WERI-Rb-1 (cell line): ENCODE results near the gene PROX2.

ENCODE experiments used
- DNase-seq: peaks from one replicate; pipeline ENCODE4 v3.0.0-alpha.2; 2020
- H3K27ac ChIP-seq: fragments of 250-450 bp; sonication (Bioruptor Pico); 2 replicates; pipeline ENCODE4 v1.5.1; 2020; ENCODE audit warnings: mild to moderate bottlenecking, moderate library complexity
- H3K27me3 ChIP-seq: fragments of 250-450 bp; sonication (Bioruptor Pico); 2 replicates; pipeline ENCODE4 v1.5.1; 2021; ENCODE audit warnings: mild to moderate bottlenecking, low read depth, moderate library complexity; ENCODE audit not compliant: insufficient read depth, severe bottlenecking
- H3K36me3 ChIP-seq: fragments of 250-450 bp; sonication (Bioruptor Pico); 2 replicates; pipeline ENCODE4 v1.5.1; 2020; ENCODE audit warnings: mild to moderate bottlenecking, moderate library complexity
- H3K4me3 ChIP-seq: 2 replicates; pipeline ENCODE4 v1.5.1; 2011; ENCODE audit warnings: low read depth, mild to moderate bottlenecking, control low read depth, low read length
- H3K9me3 ChIP-seq: fragments of 250-450 bp; sonication (Bioruptor Pico); 2 replicates; pipeline ENCODE4 v1.5.1; 2021; ENCODE audit warnings: mild to moderate bottlenecking, moderate library complexity; ENCODE audit not compliant: severe bottlenecking
- TF ChIP-seq, protein P1 (sequence below): IDR thresholded peaks from 2 replicates; pipeline ENCODE4 v1.5.1; 2011; ENCODE audit warnings: low read depth, mild to moderate bottlenecking, control low read depth, inconsistent platforms, low read length

The PROX2 gene

GRCh38 chr14:74890262-74890661 lies 14.3 kb upstream of the PROX2 start:
- no peak overlapping the region for H3K27ac ChIP-seq
- H3K27me3 ChIP-seq = no peaks in the 10 kb centered on the region
- peaks cover 82% of the 10 kb centered on the region for H3K36me3 ChIP-seq
- no peak overlapping the region for H3K4me3 ChIP-seq
- DNase-seq = no peak
- H3K9me3 ChIP-seq = no peaks in the 10 kb centered on the region
- TF ChIP-seq, protein P1, sequence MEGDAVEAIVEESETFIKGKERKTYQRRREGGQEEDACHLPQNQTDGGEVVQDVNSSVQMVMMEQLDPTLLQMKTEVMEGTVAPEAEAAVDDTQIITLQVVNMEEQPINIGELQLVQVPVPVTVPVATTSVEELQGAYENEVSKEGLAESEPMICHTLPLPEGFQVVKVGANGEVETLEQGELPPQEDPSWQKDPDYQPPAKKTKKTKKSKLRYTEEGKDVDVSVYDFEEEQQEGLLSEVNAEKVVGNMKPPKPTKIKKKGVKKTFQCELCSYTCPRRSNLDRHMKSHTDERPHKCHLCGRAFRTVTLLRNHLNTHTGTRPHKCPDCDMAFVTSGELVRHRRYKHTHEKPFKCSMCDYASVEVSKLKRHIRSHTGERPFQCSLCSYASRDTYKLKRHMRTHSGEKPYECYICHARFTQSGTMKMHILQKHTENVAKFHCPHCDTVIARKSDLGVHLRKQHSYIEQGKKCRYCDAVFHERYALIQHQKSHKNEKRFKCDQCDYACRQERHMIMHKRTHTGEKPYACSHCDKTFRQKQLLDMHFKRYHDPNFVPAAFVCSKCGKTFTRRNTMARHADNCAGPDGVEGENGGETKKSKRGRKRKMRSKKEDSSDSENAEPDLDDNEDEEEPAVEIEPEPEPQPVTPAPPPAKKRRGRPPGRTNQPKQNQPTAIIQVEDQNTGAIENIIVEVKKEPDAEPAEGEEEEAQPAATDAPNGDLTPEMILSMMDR = no peak

GRCh38 chr14:74888164-74889158 lies 12.5 kb upstream of the PROX2 start:
- H3K27ac ChIP-seq = peak overlapping the region; percentile 21; the same call in 1 of the 2 replicates

GRCh38 chr14:74886001-74886400 lies 10.1 kb upstream of the PROX2 start:
- H3K9me3 ChIP-seq = no peaks in the 10 kb centered on the region
- TF ChIP-seq, protein P1 = no peak
- no peak overlapping the region for H3K4me3 ChIP-seq
- H3K27me3 ChIP-seq = no peaks in the 10 kb centered on the region
- DNase-seq = no peak
- no peak overlapping the region for H3K27ac ChIP-seq
- peaks cover 53% of the 10 kb centered on the region for H3K36me3 ChIP-seq

More at GRCh38 chr14:74888164-74889158, 12.5 kb upstream of the PROX2 start:
- peak; percentile 54 for DNase-seq
- peaks cover 74% of the 10 kb centered on the region for H3K36me3 ChIP-seq
- TF ChIP-seq, protein P1 = no peak
- H3K27me3 ChIP-seq = no peaks in the 10 kb centered on the region
- H3K9me3 ChIP-seq = no peaks in the 10 kb centered on the region
- no peak overlapping the region for H3K4me3 ChIP-seq

DNA sequence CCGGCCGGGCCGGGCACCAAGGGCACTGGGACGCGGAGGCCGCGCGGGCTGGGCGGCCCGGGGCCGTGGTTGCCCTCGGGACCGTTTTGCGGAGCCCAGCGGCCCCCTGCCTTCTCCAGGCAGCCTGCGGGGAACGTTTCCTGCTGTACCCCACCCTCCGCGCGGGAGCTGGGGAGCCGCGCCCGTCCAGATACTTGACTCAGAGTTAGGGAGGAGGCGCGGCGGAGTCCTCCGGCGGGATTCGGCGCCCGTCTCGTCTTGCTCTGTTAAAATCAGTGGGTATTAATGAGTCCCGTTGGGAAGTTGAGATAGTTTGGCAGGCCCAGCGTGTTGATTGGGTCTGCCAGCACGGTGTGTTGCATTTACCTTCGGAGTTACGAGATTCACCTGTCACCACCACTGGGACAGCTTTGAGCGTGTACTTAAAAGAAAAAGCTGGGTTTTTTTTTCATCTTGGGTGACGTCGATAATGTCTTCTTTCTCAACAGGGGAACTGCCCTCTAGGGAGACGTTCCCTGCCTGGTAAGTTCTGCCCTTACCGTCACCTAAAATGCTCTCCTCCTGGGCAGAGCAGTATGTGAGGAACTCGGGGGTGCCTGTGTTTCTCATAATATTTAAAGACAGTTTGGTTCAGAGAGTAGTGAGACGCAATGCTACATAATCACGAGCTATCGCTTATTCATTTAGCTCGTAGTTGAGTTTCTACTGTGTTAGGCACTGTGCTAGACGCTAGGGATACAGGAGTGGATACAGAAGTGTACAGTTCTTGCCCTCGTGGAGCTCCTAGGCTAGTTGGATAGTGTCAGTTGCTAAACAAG lies 6.4 kb upstream of the PROX2 start:
- no peaks in the 10 kb centered on the region for H3K27me3 ChIP-seq
- peak overlapping the region; percentile 84 for H3K4me3 ChIP-seq
- TF ChIP-seq, protein P1 = no peak
- no peaks in the 10 kb centered on the region for H3K9me3 ChIP-seq
- peaks cover 30% of the 10 kb centered on the region for H3K36me3 ChIP-seq
- H3K27ac ChIP-seq = peak overlapping the region; percentile 74
- DNase-seq = no peak

- peak; percentile 87 for DNase-seq
- Histone ChIP-seq H3K9me3 (no peaks in the 10 kb centered on the region), H3K27me3 (no peaks in the 10 kb centered on the region), H3K36me3 (peaks cover 23% of the 10 kb centered on the region), H3K27ac (peak within 1 kb of the TSS; percentile 74), H3K4me3 (peak within 1 kb of the TSS; percentile 84)
- TF ChIP-seq, protein P1 = no peak
Observed at GRCh38 chr14:74881431-74882102, 5.6 kb upstream of the PROX2 start, which contains the start of gene DLST. Gene DLST, plus strand, starts transcription at chr14:74881916. Its CDS starts 38 bp downstream, at chr14:74881954.
